ENCODE data around the gene CYSTM1.

DNA sequence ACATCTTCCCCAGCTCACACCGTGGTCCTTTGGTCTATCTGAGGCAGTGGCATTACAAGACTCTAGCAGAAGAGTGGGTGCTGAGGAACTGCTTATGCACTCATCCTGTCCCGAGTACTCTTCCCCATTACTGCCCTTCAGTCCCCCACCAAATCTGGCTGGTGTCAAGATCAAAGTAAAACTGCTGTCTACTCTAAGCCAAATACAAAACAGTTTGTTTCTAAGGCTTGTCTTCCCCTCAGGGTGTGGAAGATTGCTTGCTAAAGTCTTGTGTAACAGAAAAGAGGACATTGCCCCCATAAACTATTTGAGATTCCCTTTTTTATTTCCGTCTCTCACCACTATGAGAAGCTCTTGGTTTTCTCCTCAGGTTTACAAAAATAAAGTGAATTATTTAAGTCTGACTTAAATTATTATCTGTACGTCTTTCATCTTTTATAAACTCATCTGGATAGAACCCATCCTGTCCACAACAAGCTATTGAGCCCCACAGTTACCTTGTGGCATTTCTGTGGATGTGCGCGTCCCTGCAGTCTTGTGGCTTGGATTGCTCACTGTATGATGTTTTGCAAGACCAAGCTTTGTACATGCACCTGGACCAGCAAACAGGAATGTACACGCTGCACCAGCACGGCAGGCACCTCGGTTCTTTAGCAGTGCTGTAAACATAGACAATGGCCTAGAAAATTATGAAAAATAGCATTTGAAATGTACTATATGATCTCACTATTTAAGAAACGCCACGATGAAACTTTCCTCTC is 61.0 kb downstream of the CYSTM1 start:
- TF ChIP-seq TAF1 (IDR thresholded peaks at IDR 0.05; ENCODE audit: low read depth, low read length) (no peak), POLR2AphosphoS5 (IDR thresholded peaks at IDR 0.05; ENCODE audit: low read depth, low read length) (no peak), POLR2A (IDR thresholded peaks at IDR 0.05; ENCODE audit: low read depth, low read length) (no peak), PAX5 (IDR thresholded peaks at IDR 0.05; ENCODE audit: insufficient read depth, low read length, severe bottlenecking) (no peak), POU2F2 (IDR thresholded peaks at IDR 0.05; ENCODE audit: low read depth, low read length) (no peak)
